ENCODE measurements around the gene SNX21.

SNX21 gene

GRCh38 chr20:45883100-45883469 is 49.5 kb downstream of the SNX21 start:
- DNase-seq = no peak

- DNase-seq = no peak
Measured at GRCh38 chr20:45886590-45887345, 53.2 kb downstream of the SNX21 start.

GRCh38 chr20:45887346-45887715 is 53.7 kb downstream of the SNX21 start, which contains the start of gene SPATA25:
SPATA25 (minus strand) TSS chr20:45887622; CDS start chr20:45887590, 32 bp downstream.
- no peak for DNase-seq

GRCh38 chr20:45888681-45889080 is 55.1 kb downstream of the SNX21 start:
- no peak for DNase-seq

GRCh38 chr20:45890077-45890984 is 56.7 kb downstream of the SNX21 start:
- DNase-seq = no peak

- DNase-seq = peak; percentile 74 to 78
Measured at GRCh38 chr20:45890985-45891983, 57.7 kb downstream of the SNX21 start, which contains the start of the genes CTSA and NEURL2. CTSA (plus strand) TSS chr20:45891335; CDS start chr20:45891569, 234 bp downstream. NEURL2 (minus strand) TSS chr20:45891208; CDS start chr20:45890991, 217 bp downstream.

- DNase-seq = no peak
Measured at GRCh38 chr20:45892049-45892825, 58.6 kb downstream of the SNX21 start.
